Body of pancreas (tissue), 4 donors: ENCODE data around the gene GPR18.

Experiments
- CTCF ChIP-seq, 7 experiments: fragments of 450-650 bp in 4 of 7; fragments of 200-600 bp in 3 of 7; sonication (generic) in 3 of 7; IDR thresholded peaks; one replicate each; pipeline ENCODE4 v1.5.1; 2016 to 2019; ENCODE audit warnings: antibody characterized with exemption in 7 of 7
- POLR2A ChIP-seq, 3 donors: fragments of 450-650 bp; IDR thresholded peaks; one replicate each; pipeline ENCODE4 v1.6.1; 2016; ENCODE audit warnings: antibody characterized with exemption in 3 of 3, mild to moderate bottlenecking in 2 of 3

GRCh38 chr13:99268822-99269221 is 10.6 kb upstream of the GPR18 start:
- TF ChIP-seq POLR2A (IDR thresholded peaks at IDR 0.05) (no peak), CTCF (IDR thresholded peaks at IDR 0.05) (no peak)
